Stimulated activated CD4-positive, alpha-beta T cell treated with anti-CD3 and anti-CD28 coated beads, Interleukin-1b, Interleukin-23, amount 100 ng/mL, for 1 hour (primary cell): ENCODE data around the gene DLD.
"Not testable (repeated sequence)": the region's sequence is repeated elsewhere in the genome, so short reads cannot be mapped to it uniquely, and the experiment has no call there.

Experiments
- DNase-seq, 2 donors: peaks; one replicate each; pipeline ENCODE4 v3.0.0-alpha.2; 2020; ENCODE audit warnings: low read depth in 2 of 2

Gene DLD

DNA sequence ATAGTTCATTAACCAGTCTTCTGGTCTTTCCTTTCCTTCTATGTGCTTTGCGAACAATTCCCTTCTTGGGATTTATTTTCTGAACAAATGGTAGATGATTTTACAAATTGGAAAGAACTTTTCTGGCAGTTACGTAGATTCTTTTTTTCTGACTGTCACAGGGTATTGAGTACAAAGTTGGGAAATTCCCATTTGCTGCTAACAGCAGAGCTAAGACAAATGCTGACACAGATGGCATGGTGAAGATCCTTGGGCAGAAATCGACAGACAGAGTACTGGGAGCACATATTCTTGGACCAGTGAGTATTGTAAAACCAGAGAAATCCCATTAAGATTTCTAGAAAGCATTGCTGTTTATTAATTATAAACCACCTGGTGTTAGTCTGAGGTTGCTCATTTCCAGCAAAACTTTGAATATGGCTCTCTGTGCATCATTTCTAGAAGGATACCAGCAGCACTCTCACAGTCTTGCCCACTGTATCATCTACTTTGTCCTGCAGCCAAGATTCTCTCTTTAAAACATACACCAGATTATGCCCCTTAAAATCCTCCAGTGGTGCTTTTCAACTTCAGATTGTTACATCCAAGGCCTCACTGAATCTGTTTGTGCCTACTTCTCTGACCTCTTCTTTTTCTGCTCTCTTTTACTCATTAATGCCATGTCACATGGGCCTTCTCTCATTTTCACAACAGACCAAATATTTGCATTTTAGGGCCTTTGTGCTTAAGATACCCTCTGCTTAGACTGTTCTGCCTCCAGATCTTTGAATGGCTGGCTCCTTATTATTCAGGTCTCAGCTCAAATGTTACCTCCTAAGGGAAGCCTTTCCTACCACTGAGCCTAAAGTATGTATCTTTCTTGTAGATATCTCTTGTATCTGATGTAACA, 27.0 kb downstream of the DLD start:
- no peak for DNase-seq

DNA sequence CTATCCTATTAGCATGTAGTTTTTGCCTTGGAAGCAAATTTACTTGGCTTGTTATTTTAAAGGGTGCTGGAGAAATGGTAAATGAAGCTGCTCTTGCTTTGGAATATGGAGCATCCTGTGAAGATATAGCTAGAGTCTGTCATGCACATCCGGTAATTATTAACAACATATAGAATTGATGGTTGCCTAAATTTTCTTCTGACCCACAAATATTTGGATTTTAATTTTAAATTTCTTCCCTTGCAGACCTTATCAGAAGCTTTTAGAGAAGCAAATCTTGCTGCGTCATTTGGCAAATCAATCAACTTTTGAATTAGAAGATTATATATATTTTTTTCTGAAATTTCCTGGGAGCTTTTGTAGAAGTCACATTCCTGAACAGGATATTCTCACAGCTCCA, 28.0 kb downstream of the DLD start:
- DNase-seq = no peak

DNA sequence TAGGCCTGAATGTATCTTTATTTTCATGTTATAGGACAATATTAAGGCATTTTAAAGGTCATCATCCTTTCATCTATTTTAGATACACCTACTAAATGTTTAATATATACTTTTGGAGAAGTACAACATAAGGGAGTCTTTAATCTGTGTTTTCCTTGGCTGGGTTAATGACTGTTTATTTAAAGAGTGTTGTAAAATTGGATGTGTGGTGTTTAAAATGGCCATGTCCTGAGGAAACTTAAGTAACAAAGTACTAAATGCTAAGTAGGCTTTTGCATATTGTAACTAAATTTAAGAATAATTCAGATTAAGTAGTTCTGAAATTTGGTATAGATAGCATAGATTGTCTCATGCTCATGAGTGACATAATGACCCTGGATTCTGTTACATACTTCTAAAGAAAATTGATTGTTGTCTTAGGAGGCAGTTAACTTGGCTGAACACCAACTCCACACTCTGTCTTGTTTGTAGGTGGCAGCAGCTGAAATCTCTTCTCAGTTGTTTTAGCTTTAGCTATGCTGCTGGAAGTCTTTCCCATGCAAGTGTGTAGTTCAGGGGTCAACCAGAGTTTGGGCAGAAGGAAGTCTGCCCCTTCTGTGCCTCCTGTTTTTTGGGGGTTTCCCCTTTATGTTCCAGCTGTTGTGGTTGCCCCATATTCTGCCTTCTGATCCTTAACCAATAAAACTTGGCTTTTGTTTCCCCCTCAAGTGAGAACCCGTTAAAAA, 29.2 kb downstream of the DLD start:
- no peak for DNase-seq

DNA sequence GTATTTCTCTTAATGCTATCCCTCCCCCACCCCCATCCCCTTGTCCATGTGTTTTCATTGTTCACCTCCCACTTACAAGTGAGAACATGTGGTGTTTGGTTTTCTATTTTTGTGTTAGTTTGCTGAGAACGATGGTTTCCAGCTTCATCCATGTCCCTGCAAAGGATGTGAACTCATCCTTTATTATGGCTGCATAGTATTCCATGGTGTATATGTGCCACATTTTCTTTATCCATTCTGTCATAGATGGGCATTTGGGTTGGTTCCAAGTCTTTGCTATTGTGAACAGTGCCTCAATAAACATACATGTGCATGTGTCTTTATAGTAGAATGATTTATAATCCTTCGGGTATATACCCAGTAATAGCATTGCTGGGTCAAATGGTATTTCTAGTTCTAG, 30.8 kb downstream of the DLD start:
- DNase-seq = not testable (repeated sequence)

DNA sequence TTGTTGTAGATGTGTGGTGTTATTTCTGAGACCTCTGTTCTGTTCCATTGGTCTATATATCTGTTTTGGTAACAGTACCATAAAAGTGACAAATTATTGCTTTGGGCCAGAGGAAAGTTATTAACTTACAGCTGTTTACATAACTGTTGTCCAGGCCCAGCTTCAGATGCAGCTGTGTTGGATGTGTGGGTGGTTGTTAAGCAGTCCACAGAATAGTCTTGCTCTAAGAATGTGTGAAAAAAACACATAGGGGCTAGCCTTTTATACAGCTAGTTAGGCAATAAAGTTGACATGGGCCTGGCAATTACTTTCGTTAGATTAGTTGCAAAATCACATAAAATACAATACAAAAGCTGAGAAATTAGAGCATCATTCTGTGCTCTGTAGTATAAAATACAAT, 31.9 kb downstream of the DLD start:
- no peak for DNase-seq

DNA sequence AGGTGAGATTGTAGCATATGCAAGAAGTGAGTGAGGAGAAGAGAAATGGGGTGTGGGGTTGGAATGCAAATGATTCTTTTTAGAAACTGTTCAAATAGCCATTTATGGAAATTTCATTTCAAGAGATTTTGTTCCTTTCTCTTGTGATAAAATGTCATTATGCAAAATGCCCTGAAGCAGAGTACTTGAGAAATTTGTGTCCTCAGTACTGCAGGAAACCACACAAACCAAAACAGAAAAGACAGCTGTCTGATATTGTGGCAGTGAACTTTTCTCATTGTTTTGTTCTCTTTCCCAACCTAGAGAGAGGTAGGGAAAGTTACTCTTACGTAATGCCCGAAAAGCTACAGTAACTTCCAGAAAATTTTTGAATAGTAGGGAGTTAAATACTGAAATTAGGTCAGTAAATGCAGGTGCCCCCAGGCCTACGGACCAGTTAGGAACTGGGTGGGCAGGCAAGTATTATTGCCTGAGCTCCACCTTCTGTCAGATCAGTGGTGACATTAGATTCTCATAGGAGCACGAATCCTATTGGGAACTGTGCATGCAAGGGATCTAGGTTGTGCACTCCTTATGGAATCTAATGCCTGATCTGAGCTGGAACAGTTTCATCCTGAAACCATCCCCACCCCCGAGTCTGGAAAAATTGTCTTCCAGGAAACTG, 34.0 kb downstream of the DLD start:
- no peak for DNase-seq

DNA sequence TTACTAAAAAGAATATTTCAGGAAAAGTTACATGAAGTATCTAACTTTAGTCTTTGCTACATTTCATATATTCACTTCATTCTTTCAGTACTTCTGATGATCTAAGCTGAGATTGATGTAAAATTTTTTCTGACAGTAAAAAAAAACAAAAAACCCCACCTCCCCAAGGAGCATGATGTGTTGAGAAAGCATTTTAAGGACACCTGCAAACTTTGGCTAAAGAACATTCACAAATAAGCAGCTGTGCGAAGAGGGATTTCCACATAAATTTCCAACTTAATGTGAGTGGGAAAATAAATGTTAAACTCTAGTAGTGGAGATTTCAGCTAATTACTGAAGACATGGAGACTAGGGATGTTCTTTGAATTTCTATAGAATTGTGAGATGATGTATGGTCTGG, 35.5 kb downstream of the DLD start:
- DNase-seq = no peak

DNA sequence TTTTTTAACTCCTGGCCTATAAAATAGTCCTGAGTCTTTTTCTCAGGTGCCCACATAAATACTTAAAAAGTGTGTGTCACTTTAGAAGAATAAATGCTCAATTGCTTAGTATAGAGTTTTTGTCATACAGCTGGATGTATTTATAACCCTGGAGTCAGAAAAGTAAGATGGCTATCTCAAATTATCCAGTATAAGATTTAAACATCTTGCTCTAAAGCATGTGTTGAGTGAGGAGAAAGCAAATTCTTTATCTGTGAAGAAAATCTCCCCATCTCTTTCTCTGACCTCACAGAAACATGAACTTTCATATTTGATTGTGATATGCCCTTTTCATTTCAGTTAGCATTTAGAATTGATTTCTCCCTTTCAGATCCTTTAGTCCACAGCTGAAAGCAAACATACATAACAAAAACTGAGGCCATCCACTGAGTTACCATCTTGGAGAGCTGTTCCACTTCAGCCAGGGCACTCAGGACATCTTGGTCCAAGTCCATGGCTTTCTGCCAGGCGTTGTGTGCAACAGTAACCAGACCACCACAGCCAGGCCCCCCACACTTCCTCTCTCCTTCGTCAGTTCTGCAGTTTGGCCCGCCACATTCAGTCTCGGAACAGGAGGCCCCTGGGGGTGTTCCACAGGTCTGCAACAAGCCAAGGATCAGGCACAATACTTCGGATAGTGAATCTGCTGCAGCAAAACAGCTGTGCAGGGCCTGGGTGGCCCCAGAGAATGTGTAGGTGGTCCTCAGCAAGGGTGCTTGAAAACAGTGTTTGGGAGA, 40.9 kb downstream of the DLD start:
- no peak for DNase-seq

DNA sequence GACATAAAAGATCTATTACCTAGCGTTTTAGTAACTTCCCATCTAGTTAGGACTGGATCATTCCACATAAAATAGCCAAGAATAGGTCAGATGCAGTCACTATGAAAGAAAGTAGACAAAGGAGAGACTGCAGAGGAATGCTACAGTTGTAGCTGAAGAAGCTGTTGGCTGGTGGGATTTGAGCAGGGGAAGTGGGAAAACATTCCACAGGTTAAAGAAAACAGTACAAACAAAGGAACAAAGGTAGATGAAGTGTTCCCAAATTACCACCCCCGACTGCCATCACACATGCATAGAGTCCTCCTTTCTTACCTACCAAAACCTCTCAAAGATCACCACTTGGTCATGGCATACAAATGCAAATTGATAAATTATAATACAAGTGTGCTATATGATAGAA, 41.8 kb downstream of the DLD start:
- no peak for DNase-seq

DNA sequence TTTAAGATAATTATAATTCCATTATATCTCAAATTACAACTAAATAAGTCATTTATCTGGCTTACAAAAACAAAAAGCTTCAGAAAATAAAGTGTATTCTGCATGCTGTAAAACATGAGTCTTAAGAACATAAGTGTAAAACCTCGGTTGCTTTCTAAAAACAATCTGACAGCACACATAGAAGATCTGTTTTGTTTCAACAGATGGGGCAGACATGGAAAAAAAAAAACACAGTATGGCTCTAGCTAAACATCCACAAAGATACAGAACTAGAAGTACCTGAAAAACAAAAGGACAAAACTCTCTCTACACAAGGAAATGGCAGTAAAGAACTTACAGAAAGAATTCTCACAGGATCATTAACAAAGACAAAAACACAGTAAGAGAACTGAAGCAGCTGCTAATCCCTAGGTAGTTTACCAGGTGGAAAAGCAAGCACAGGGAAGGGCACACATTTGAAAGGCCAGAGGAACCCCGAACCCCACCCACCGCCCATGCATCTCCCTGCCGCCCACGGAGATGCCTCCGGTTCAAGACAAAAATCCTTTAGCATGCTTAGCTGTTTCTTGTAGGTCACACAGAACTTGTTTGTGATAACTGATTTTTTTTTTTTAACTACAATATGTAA, 42.5 kb downstream of the DLD start:
- no peak for DNase-seq

DNA sequence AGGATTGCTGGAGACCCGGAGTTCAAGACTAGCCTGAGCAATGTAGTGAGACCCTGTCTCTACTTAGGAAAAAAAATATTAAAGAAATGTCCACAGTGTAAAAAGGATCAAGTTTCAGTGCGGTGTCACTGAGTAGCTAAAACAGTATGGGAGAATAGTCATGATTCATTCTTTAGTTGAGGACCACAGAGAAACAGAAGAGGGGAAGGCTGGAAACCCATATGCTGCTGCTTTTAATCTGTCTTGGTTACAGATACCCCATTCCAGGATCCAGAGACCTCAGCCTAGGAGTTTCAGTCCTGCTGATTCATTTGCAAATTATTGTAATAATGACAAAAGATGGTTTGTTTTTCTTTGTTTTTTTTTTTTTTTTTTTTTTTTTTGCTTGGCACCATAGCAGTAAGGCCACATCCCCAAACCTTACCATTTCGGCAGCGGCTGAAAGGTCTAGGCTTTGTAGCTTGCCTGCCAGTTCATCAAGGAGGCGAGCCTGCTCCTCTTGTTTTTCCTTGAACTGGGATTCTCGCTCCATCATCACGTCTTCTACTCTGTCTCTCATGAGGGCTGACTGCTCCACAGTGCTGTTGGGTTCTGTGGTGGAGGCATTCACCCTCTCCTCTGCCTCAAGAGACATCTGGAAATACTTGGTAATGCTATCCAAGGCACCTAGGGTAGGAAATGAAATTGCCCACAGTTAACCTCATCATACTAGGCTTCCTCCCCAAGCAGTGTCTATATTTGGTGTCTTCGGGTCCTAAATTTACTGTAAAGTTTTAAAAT, 44.2 kb downstream of the DLD start:
- DNase-seq = no peak

DNA sequence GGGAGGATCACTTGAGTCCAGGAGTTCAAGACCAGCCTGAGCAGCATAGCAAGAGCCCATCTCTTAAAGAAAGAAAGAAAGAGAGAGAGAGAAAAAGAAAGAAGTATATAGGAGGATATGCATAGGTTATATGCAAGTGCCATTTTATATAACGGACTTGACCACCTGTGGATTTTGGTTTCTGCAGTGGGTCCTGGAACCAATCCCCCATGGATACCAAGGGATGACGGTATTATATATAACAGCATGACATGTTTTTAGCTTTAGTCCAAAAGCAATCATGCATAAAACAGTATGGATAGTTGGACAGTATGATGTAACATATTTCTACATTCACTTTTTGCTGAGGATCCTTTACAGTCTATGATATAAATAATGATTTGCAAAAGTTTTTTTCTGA, 45.3 kb downstream of the DLD start:
- no peak for DNase-seq

DNA sequence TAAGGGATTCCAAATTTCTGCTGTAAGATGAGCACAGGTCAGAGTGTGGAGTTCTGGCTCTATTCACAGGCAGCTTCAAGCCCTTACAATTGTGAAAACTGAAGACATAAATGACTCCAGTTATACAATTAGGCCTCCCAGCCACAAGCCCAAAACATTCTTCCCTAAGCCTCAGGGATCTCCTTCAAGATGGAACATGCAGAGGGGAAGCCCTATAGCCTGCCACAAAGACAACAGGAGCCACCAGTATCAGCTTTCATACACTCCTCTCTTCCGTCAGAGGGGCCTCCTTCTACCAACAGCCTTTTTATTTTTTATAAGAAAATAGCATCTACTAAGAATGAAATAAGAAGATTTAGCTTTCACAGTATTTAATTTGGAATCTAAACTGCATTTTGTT, 46.5 kb downstream of the DLD start:
- no peak for DNase-seq

DNA sequence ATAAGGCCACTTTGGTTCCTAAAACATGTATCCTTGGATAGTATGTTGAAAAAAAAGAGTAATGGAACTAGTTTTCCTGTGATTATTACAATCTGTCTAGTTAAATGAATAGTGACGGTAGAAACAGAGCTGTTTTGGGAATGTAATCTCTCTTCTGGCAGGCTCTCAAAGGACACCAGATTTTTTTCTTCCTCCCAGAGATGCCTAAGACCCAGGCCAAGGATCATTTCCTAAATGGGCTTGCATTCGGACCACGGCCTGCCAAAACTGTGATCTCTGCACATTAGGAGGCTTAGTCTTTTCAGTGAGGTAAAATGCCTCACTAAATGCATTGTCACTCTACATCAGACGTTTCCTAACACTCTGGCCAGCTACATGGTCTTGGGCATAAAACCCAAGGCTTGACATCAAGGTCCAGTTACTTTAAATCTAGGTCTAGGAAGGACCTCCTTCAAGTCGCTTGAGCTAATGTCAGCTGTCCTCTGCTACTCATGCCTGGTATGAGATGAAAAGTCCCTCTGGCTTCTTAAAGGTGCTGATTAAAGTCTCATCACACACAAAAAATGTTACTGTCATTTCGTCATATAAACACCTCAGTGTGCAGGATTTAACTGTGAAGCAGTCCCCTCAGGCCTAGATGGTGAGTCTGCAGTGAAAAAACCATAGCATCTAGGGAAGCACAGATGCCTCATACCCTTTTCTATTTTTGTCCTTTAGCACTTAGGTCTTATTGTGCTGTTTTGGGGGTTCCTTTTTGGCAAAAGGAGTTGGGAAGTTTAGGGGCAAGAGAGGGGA, 47.7 kb downstream of the DLD start:
- no peak for DNase-seq

DNA sequence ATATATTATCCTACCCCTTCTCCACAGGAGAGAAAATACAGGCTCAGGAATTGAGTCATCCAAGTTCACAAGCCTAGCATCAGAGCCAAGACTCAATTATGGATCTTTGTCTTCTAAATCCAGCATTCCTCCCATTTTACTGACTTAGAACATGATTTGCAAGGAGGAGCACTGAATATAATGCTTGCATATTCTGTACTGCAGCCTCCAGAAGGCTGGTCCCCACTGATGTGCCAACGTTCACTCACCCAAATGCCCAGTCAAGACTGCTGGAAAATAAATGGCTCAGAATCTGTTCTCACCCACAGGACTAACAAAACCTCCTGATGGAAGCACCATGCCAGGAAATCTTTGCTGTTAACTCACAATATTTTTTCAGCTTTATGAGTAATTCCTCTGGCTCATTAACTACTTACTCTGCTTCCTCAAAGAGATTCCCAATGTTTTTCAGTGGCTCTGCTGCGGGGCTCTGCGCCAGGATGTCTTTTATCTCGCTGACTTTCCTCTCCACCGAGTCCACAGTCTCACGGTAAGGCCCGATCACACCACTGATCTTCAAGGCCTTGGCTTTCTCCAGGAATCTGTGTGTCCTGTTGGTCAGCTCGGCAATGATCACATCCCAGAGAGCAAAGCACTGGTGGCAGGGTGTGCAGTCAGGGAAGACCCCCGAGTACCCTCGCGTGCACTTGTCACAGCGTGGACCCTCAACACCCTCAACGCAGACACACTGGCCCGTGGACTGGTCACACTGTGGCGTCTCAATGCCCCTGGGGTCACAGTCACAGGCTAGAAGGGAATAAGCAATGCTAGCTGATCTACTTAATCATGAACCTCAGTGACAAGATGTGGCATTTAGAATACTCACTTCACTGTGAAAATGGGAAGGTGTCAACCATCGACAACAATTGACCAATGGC, 48.8 kb downstream of the DLD start:
- no peak for DNase-seq

DNA sequence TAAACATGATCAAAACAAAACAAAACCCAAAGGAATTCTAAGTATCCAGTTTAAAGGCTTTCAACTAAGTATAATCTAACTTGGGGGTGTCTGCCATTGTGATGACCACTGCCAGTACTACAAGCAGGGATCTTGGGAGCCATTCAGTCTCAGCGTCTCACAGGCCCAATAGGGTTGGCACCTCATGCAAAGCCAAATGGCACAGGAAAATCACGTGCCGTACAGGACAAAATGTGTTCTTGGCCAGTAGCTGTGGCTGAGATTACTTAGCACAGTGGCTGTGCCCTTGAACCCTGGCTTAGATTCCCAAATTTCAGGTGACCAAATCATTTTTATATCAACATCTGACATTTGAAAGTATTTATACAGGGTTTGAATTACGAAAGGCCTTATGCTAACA, 50.0 kb downstream of the DLD start:
- DNase-seq = no peak

DNA sequence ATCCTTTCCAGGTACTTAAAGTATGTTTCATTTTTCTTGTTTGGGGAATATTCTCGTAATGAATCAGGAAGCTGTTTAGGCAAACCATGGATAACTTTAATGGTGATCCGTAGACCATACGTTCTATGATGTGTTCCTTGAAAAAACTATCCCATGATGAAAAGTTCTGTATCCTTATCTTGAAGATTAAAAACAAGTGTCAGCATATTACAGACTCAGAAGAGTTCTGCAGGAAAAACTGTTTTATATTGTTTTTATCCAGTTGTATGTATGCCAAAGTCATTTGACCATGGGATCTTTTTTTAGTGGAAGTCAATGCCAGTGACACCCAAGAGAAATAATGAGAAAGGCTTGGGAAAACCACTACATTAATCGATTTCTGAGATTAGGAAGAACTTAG, 52.0 kb downstream of the DLD start:
- no peak for DNase-seq

DNA sequence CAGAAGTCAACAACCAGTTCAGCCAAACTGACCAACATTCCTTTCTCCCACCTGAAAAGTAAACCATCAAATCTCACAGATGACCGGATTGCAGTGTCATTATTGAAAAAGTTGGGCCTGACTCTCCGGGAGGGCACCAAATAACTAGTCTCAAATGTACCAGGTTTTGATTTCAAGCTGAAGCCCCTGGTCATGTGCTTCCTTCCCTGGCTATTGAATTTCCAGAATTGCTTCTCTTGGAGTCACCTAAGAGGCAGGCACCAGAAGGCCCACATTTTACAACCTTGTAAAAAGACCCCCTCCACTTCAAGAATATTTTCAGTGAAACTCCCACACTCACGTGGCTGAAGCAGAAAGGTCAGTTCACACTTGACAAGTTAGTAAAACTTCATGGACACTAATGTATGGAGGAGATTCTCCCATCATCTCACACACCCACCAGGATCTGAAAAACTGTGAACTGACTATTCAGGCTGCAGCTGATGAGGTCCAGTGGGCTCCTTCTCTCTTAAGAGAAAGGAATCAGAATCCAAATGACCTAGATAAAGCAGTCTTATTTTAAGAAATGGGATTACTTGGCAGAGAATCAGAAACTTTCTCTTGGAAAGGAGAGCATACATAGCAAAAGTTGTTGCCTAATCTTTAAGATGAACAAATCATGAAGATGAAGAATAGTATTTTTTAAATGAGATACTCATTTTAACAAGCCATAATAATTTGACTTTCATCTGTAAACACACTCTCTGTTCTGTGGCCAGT, 53.6 kb downstream of the DLD start:
- no peak for DNase-seq
